CD4-positive, alpha-beta T cell treated with Interleukin-15 for 4 hours (primary cell): ENCODE measurements around the gene LDLRAD4.

Source experiments
- DNase-seq: peaks from one replicate; pipeline ENCODE4 v3.0.0-alpha.2; 2020; ENCODE audit warnings: low spot score

Gene LDLRAD4

GRCh38 chr18:13387855-13388548 lies 169.4 kb downstream of the LDLRAD4 start:
- DNase-seq, result no peak

GRCh38 chr18:13388586-13389490 lies 170.3 kb downstream of the LDLRAD4 start:
- no peak for DNase-seq

- DNase-seq, result no peak
These were observed 171.1 kb downstream of the LDLRAD4 start for GRCh38 chr18:13389491-13390131.

- no peak for DNase-seq
These were observed 171.6 kb downstream of the LDLRAD4 start for GRCh38 chr18:13390196-13390595.

GRCh38 chr18:13390711-13391110 lies 172.2 kb downstream of the LDLRAD4 start:
- no peak for DNase-seq

GRCh38 chr18:13392029-13392750 lies 173.6 kb downstream of the LDLRAD4 start:
- no peak for DNase-seq

- no peak for DNase-seq
These were observed 174.3 kb downstream of the LDLRAD4 start for GRCh38 chr18:13392899-13393298.

GRCh38 chr18:13393338-13393737 lies 174.8 kb downstream of the LDLRAD4 start:
- DNase-seq, result no peak

- no peak for DNase-seq
These were observed 176.2 kb downstream of the LDLRAD4 start for GRCh38 chr18:13394801-13395200.

GRCh38 chr18:13395577-13395976 lies 177.0 kb downstream of the LDLRAD4 start:
- DNase-seq, result no peak

- DNase-seq, result no peak
These were observed 179.1 kb downstream of the LDLRAD4 start for GRCh38 chr18:13397504-13398163.

- no peak for DNase-seq
These were observed 180.1 kb downstream of the LDLRAD4 start for GRCh38 chr18:13398631-13399030.

- no peak for DNase-seq
These were observed 181.0 kb downstream of the LDLRAD4 start for GRCh38 chr18:13399511-13399910.

GRCh38 chr18:13400636-13401315 lies 182.2 kb downstream of the LDLRAD4 start:
- no peak for DNase-seq

GRCh38 chr18:13401404-13401803 lies 182.8 kb downstream of the LDLRAD4 start:
- DNase-seq, result no peak

- no peak for DNase-seq
These were observed 183.3 kb downstream of the LDLRAD4 start for GRCh38 chr18:13401826-13402225.

- DNase-seq, result no peak
These were observed 185.4 kb downstream of the LDLRAD4 start for GRCh38 chr18:13403786-13404549.

GRCh38 chr18:13405305-13406038 lies 186.9 kb downstream of the LDLRAD4 start:
- no peak for DNase-seq

GRCh38 chr18:13406049-13406615 lies 187.6 kb downstream of the LDLRAD4 start:
- DNase-seq, result no peak
